Adrenal gland (tissue), 5 donors: ENCODE measurements around the gene HNRNPUL1.

Experiments
- POLR2A ChIP-seq, 2 donors: fragments of 450-650 bp; IDR thresholded peaks; one replicate each; pipeline ENCODE4 v1.6.1; 2017; ENCODE audit warnings: antibody characterized with exemption in 2 of 2, mild to moderate bottlenecking in 2 of 2, moderate library complexity in 1 of 2
- TF ChIP-seq, protein P1 (sequence below), 6 experiments: fragments of 450-650 bp in 4 of 6; fragments of 200-600 bp in 2 of 6; sonication (generic) in 1 of 6; IDR thresholded peaks; 1 replicate in 5 of 6; 2 replicates in 1 of 6; pipeline versions ENCODE4 v1.5.1 to v1.8.0; 2016 to 2021; ENCODE audit warnings: antibody characterized with exemption in 6 of 6, mild to moderate bottlenecking in 2 of 6, moderate library complexity in 1 of 6
- donor health status: DM: no; HTN: no; CAD: no.

DNA sequence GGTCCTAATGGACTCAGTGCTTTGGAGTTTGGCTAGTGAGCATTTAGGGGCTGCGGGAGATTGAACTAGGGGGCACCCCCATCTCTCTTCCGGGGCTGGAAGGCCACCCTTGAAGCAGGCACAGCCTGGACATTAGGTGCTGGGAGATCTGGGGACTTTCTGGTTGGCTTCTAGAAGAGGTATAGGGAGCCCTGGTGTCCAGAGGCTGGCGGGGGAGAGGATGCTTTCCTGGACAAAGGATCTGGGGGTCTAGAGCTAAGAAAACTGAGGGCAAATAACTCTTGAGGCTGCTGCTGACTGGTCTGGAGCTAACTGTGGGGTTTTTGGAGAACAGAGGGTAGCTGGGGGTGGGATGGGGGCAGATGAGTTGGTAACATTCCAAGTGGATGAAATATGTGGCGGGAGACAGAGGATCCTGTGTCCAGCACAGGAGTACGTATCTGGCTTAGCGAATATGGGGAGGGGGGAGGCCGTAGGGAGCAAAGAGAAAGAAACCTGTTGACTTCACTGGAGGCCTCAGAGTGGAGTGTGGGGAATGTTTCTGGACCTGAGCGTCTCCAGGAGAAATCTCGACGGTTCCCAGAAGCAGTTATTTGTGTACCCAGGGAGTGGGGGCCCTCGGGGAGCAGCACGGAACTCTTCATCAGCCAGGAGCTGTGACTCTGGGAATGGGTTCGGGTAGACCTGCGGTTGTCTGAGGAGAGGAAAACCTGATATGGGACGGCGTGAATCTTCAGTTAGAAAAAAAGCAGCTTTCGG is 1.4 kb downstream of the HNRNPUL1 start:
- TF ChIP-seq, protein P1, sequence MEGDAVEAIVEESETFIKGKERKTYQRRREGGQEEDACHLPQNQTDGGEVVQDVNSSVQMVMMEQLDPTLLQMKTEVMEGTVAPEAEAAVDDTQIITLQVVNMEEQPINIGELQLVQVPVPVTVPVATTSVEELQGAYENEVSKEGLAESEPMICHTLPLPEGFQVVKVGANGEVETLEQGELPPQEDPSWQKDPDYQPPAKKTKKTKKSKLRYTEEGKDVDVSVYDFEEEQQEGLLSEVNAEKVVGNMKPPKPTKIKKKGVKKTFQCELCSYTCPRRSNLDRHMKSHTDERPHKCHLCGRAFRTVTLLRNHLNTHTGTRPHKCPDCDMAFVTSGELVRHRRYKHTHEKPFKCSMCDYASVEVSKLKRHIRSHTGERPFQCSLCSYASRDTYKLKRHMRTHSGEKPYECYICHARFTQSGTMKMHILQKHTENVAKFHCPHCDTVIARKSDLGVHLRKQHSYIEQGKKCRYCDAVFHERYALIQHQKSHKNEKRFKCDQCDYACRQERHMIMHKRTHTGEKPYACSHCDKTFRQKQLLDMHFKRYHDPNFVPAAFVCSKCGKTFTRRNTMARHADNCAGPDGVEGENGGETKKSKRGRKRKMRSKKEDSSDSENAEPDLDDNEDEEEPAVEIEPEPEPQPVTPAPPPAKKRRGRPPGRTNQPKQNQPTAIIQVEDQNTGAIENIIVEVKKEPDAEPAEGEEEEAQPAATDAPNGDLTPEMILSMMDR (IDR thresholded peaks at IDR 0.05), result no peak
- no peak for TF ChIP-seq POLR2A (IDR thresholded peaks at IDR 0.05)
